Measurements from ENCODE around the gene INCENP. TPM values are rescaled to one million over a fixed set of nuclear protein-coding genes. Genes with fewer than 3 reads are reported as not detected.

Gene INCENP
- total and polyA plus RNA-seq, 10 donors, result 1.8 to 32.4 (median 22.7) TPM

GRCh38 chr11:62116451-62116850 is 7.4 kb upstream of the INCENP start:
- WGBS, 5 donors, result 44 to 84% (median 61%) methylated on average over 2 of the region's 2 CpGs
- TF ChIP-seq CTCF (IDR thresholded peaks at IDR 0.05 in 8 of 11, conservative IDR thresholded peaks at IDR 0.05 in 3 of 11), result no peak
- no peak for TF ChIP-seq POLR2A (IDR thresholded peaks at IDR 0.05)
- TF ChIP-seq POLR2AphosphoS5 (IDR thresholded peaks at IDR 0.05), result no peak
- intact Hi-C loops (cut with DNase I; ENCODE audit: low total_unique reads), result no loop called here

GRCh38 chr11:62119569-62119968 is 4.2 kb upstream of the INCENP start:
- TF ChIP-seq POLR2A (IDR thresholded peaks at IDR 0.05), result no peak
- TF ChIP-seq CTCF (IDR thresholded peaks at IDR 0.05 in 8 of 11, conservative IDR thresholded peaks at IDR 0.05 in 3 of 11), result no peak
- TF ChIP-seq POLR2AphosphoS5 (IDR thresholded peaks at IDR 0.05), result no peak
- no peak overlapping the region for H3K4me3 ChIP-seq
- intact Hi-C loops (cut with DNase I; ENCODE audit: low total_unique reads), result no loop called here
- no peak overlapping the region for H3K27ac ChIP-seq
- H3K36me3 ChIP-seq, result no peaks in the 10 kb centered on the region
- H3K4me1 ChIP-seq, result peaks cover 0 to 14% (median 9%) of the 10 kb centered on the region in 6 donors
- peaks cover 0 to 11% (median 7%) of the 10 kb centered on the region in 8 donors for H3K9me3 ChIP-seq
- 65 to 89% (median 75%) methylated on average over 3 of the region's 3 CpGs for whole genome bisulfite sequencing, 5 donors
- H3K27me3 ChIP-seq (replicated peaks in 1 of 7), result no peaks in the 10 kb centered on the region
- DNase-seq, result no peak

More at GRCh38 chr11:62116451-62116850, 7.4 kb upstream of the INCENP start:
- Histone ChIP-seq H3K4me1 (peaks cover 0 to 12% (median 9%) of the 10 kb centered on the region in 6 donors), H3K9me3 (peaks cover 0 to 11% (median 7%) of the 10 kb centered on the region in 8 donors), H3K4me3 (no peak overlapping the region), H3K27me3 (replicated peaks in 1 of 7) (no peaks in the 10 kb centered on the region), H3K36me3 (no peaks in the 10 kb centered on the region), H3K27ac (no peak overlapping the region)
- no peak for DNase-seq

GRCh38 chr11:62120001-62120400 is 3.8 kb upstream of the INCENP start:
- Histone ChIP-seq H3K27ac (no peak overlapping the region), H3K9me3 (peaks cover 0 to 11% (median 7%) of the 10 kb centered on the region in 8 donors), H3K4me1 (peaks cover under 1 to 18% (median 13%) of the 10 kb centered on the region in 6 donors), H3K27me3 (replicated peaks in 1 of 7) (no peaks in the 10 kb centered on the region), H3K36me3 (no peaks in the 10 kb centered on the region), H3K4me3 (no peak overlapping the region)
- 65 to 84% (median 72%) methylated on average over 4 of the region's 4 CpGs for WGBS, 5 donors
- intact Hi-C loops (cut with DNase I; ENCODE audit: low total_unique reads), result no loop called here
- TF ChIP-seq POLR2A (IDR thresholded peaks at IDR 0.05), result no peak
- TF ChIP-seq CTCF (IDR thresholded peaks at IDR 0.05 in 8 of 11, conservative IDR thresholded peaks at IDR 0.05 in 3 of 11), result no peak
- no peak for TF ChIP-seq POLR2AphosphoS5 (IDR thresholded peaks at IDR 0.05)
- no peak for DNase-seq

GRCh38 chr11:62120431-62120830 is 3.4 kb upstream of the INCENP start:
- Histone ChIP-seq H3K9me3 (peaks cover 0 to 11% (median 7%) of the 10 kb centered on the region in 8 donors), H3K36me3 (no peaks in the 10 kb centered on the region), H3K4me3 (no peak overlapping the region), H3K4me1 (peaks cover 5 to 23% (median 18%) of the 10 kb centered on the region in 6 donors), H3K27ac (no peak overlapping the region), H3K27me3 (replicated peaks in 1 of 7) (no peaks in the 10 kb centered on the region)
- TF ChIP-seq CTCF (IDR thresholded peaks at IDR 0.05 in 8 of 11, conservative IDR thresholded peaks at IDR 0.05 in 3 of 11) (no peak), POLR2AphosphoS5 (IDR thresholded peaks at IDR 0.05) (no peak), POLR2A (IDR thresholded peaks at IDR 0.05) (no peak)
- no peak for DNase-seq
- intact Hi-C loops (cut with DNase I; ENCODE audit: low total_unique reads), result no loop called here
- WGBS, 5 donors, result 73 to 92% (median 82%) methylated on average over 5 of the region's 5 CpGs

All from spleen (tissue), 11 donors.